IPS DF 4.7 (cell line): ENCODE data around the gene NECTIN1.

Experiments
- DNase-seq: peaks from one replicate; pipeline ENCODE4 v3.0.0-alpha.2; 2013; ENCODE audit warnings: low spot score; ENCODE audit errors: extremely low read depth

NECTIN1 gene

GRCh38 chr11:119591836-119592310, 137.1 kb downstream of the NECTIN1 start:
- no peak for DNase-seq

GRCh38 chr11:119590651-119591351, 138.2 kb downstream of the NECTIN1 start:
- DNase-seq: peak; percentile 71

GRCh38 chr11:119589001-119589400, 140.0 kb downstream of the NECTIN1 start:
- DNase-seq: no peak
